Measurements from ENCODE around the gene MPP3. TPM values are rescaled to one million over a fixed set of nuclear protein-coding genes. Genes with fewer than 3 reads are reported as not detected.

The MPP3 gene
- total RNA-seq, 1 experiment from 2014 or later: 11.3 TPM

- no peak for TF ChIP-seq NFE2L1 (CRISPR knock-in tag; IDR thresholded peaks at IDR 0.05)
- no peak for TF ChIP-seq NR3C1 (CRISPR knock-in tag; conservative IDR thresholded peaks at IDR 0.05; ENCODE audit: low read depth)
- TF ChIP-seq ZNF138 (CRISPR knock-in tag; conservative IDR thresholded peaks at IDR 0.05): no peak
- TF ChIP-seq ZNF512 (CRISPR knock-in tag; IDR thresholded peaks at IDR 0.05; ENCODE audit: borderline replicate concordance): no peak
- no peak for TF ChIP-seq NR1H2 (CRISPR knock-in tag; IDR thresholded peaks at IDR 0.05)
- no peak for TF ChIP-seq MXD4 (CRISPR knock-in tag; IDR thresholded peaks at IDR 0.05; ENCODE audit: borderline replicate concordance)
- TF ChIP-seq TP53 (CRISPR knock-in tag; IDR thresholded peaks at IDR 0.05): no peak
- TF ChIP-seq MAX (CRISPR knock-in tag; IDR thresholded peaks at IDR 0.05): no peak
- no peak for TF ChIP-seq STAT6 (CRISPR knock-in tag; conservative IDR thresholded peaks at IDR 0.05; ENCODE audit: low read depth)
- TF ChIP-seq JUN (CRISPR knock-in tag; IDR thresholded peaks at IDR 0.05): no peak
- no peak for TF ChIP-seq IRF1 (CRISPR knock-in tag; IDR thresholded peaks at IDR 0.05)
- TF ChIP-seq PRRX2 (CRISPR knock-in tag; IDR thresholded peaks at IDR 0.05): no peak
- no peak for TF ChIP-seq SOX15 (CRISPR knock-in tag; IDR thresholded peaks at IDR 0.05)
- H3K4me3 Mint-ChIP-seq: no peak overlapping the region
- no peak for DNase-seq (ENCODE audit: low spot score)
- no peaks in the 10 kb centered on the region for H3K9me3 Mint-ChIP-seq
- ChIA-PET POLR2A (interaction anchor here (0.6 kb wide), 2 partner anchors 92 to 112 kb away, joined by 4 to 5 read pairs; no protein-coding TSS in a partner anchor), CTCF (interaction anchor here (0.7 to 0.9 kb wide), 2 partner anchors 13 to 73 kb away, joined by 3 to 4 read pairs; partner anchors contain the start of gene CD300LG)
- H3K27ac Mint-ChIP-seq: no peak overlapping the region
- no peak for ATAC-seq
- H3K27me3 Mint-ChIP-seq (ENCODE audit: low read depth): no peaks in the 10 kb centered on the region
- H3K36me3 Mint-ChIP-seq: peaks cover 51% of the 10 kb centered on the region
- 0 out of 2 replicates have a peak, but pooled peaks cover 4% of the 10 kb centered on the region for H3K4me1 Mint-ChIP-seq
These were observed 59.9 kb downstream of the MPP3 start for GRCh38 chr17:43772877-43773648.

- no peaks in the 10 kb centered on the region for H3K27me3 Mint-ChIP-seq (ENCODE audit: low read depth)
- ChIA-PET POLR2A (interaction anchor here (0.7 kb wide), 1 partner anchor 98 kb away, joined by 5 read pairs; no protein-coding TSS in a partner anchor), CTCF (no interaction called here)
- H3K27ac Mint-ChIP-seq: no peak overlapping the region
- DNase-seq (ENCODE audit: low spot score) (no peak), ATAC-seq (no peak)
- TF ChIP-seq JAZF1 (CRISPR knock-in tag; IDR thresholded peaks at IDR 0.05) (no peak), HMGA2 (CRISPR knock-in tag; IDR thresholded peaks at IDR 0.05) (no peak), TP53 (CRISPR knock-in tag; IDR thresholded peaks at IDR 0.05) (no peak), FOXP4 (CRISPR knock-in tag; IDR thresholded peaks at IDR 0.05) (no peak), PRDM15 (CRISPR knock-in tag; IDR thresholded peaks at IDR 0.05) (no peak), CBFB (CRISPR knock-in tag; IDR thresholded peaks at IDR 0.05; ENCODE audit: low read depth) (no peak), ZNF425 (CRISPR knock-in tag; conservative IDR thresholded peaks at IDR 0.05) (no peak), NR3C1 (CRISPR knock-in tag; conservative IDR thresholded peaks at IDR 0.05; ENCODE audit: low read depth) (no peak), ATF1 (CRISPR knock-in tag; IDR thresholded peaks at IDR 0.05) (no peak)
- no peaks in the 10 kb centered on the region for H3K4me1 Mint-ChIP-seq
- H3K36me3 Mint-ChIP-seq: peaks cover 51% of the 10 kb centered on the region
- no peaks in the 10 kb centered on the region for H3K9me3 Mint-ChIP-seq
- H3K4me3 Mint-ChIP-seq: no peak overlapping the region
These were observed 61.5 kb downstream of the MPP3 start for GRCh38 chr17:43771463-43771862.
